AG04449 (cell line): ENCODE results near the gene TALDO1.

Source experiments
- CTCF ChIA-PET: fragments of 350-600 bp; formaldehyde crosslinking; extraction: SDS; loops from one replicate; lab custom pipeline; 2021; ENCODE audit warnings: antibody characterized with exemption; lab: Yijun Ruan, JAX
- POLR2A ChIA-PET: fragments of 400-600, 350-600 bp; formaldehyde crosslinking; extraction: SDS; loops from one replicate; lab custom pipeline; 2020; ENCODE audit warnings: antibody characterized with exemption, inconsistent platforms; lab: Yijun Ruan, JAX
- DNase-seq: peaks from one replicate; pipeline ENCODE4 v3.0.0-alpha.2; 2010; ENCODE audit warnings: low read depth, low spot score
- H3K4me3 ChIP-seq: 2 replicates; pipeline ENCODE4 v1.5.1; 2011; ENCODE audit warnings: low read depth, mild to moderate bottlenecking, control low read depth, low read length
- TF ChIP-seq, protein P1 (sequence below): IDR thresholded peaks from one replicate; pipeline ENCODE4 v1.5.1; 2011; ENCODE audit warnings: mild to moderate bottlenecking, moderate library complexity, low read length, control low read depth, inconsistent platforms; ENCODE audit not compliant: insufficient read depth; ENCODE audit errors: missing control alignments

Gene TALDO1

DNA sequence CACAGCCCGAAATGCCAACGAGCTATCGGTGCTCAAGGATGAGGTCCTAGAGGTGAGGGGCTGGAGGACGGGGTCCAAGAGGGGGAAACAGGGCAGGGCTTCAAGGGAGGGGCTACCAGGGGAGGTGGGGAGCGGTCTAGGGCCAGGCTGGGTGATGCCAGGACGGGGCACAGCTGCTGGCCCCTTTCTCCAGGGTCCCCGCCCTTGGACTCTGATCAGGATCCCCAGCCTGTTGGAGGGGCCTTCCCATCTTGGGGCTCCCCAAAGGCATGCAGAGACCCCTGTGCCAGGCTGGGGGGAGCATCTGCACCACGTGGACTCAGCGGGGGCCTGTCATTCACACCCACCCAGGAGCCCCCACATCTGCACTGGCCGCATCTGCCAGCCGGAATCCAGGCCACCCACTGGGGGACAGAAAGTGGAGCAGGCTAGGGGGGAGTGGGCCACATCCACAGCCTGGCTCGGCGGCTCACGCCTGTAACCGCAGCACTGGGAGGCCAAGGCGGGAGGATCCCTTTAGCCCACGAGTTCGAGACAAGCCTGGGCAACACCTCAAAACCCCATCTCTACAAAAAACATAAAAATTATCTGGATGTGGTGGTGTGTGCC, 22.4 kb upstream of the TALDO1 start:
- TF ChIP-seq, protein P1, sequence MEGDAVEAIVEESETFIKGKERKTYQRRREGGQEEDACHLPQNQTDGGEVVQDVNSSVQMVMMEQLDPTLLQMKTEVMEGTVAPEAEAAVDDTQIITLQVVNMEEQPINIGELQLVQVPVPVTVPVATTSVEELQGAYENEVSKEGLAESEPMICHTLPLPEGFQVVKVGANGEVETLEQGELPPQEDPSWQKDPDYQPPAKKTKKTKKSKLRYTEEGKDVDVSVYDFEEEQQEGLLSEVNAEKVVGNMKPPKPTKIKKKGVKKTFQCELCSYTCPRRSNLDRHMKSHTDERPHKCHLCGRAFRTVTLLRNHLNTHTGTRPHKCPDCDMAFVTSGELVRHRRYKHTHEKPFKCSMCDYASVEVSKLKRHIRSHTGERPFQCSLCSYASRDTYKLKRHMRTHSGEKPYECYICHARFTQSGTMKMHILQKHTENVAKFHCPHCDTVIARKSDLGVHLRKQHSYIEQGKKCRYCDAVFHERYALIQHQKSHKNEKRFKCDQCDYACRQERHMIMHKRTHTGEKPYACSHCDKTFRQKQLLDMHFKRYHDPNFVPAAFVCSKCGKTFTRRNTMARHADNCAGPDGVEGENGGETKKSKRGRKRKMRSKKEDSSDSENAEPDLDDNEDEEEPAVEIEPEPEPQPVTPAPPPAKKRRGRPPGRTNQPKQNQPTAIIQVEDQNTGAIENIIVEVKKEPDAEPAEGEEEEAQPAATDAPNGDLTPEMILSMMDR, result no peak
- no peak for DNase-seq
- ChIA-PET CTCF (interaction anchor here (0.8 to 10.2 kb wide), 7 partner anchors 8 to 171 kb away, joined by 3 to 198 read pairs (median 16); partner anchors contain the start of genes DEAF1, EPS8L2 and TMEM80), POLR2A (interaction anchor here (0.6 kb wide), 1 partner anchor 144 kb away, joined by 4 read pairs; no protein-coding TSS in a partner anchor)
- H3K4me3 ChIP-seq, result no peak overlapping the region

- no peak overlapping the region for H3K4me3 ChIP-seq
- CTCF ChIA-PET, result interaction anchor here (0.9 to 10.2 kb wide), 7 partner anchors 13 to 192 kb away, joined by 3 to 198 read pairs (median 9); partner anchors contain the start of genes DEAF1, EPS8L2, TALDO1 and TMEM80
- no peak for DNase-seq
- TF ChIP-seq, protein P1, result no peak
- POLR2A ChIA-PET, result interaction anchor here (0.6 to 1.5 kb wide), 4 partner anchors 19 to 71 kb away, joined by 3 to 7 read pairs (median 4); partner anchors contain the start of gene TALDO1
These were observed 21.6 kb upstream of the TALDO1 start for GRCh38 chr11:725624-726202.

GRCh38 chr11:726278-727220, 20.7 kb upstream of the TALDO1 start:
- TF ChIP-seq, protein P1, result no peak
- H3K4me3 ChIP-seq, result no peak overlapping the region

GRCh38 chr11:727281-727701, 20.0 kb upstream of the TALDO1 start:
- POLR2A ChIA-PET, result interaction anchor here (1.5 kb wide), 1 partner anchor 20 kb away, joined by 7 read pairs; no protein-coding TSS in a partner anchor

More at GRCh38 chr11:726278-727220, 20.7 kb upstream of the TALDO1 start:
- POLR2A ChIA-PET, result interaction anchor here (0.6 to 1.5 kb wide), 4 partner anchors 20 to 70 kb away, joined by 3 to 7 read pairs (median 4); partner anchors contain the start of gene TALDO1
- CTCF ChIA-PET, result interaction anchor here (0.7 to 10.2 kb wide), 19 partner anchors 8 to 192 kb away, joined by 3 to 198 read pairs (median 6); partner anchors contain the start of genes DEAF1, EPS8L2, GATD1 and TALDO1
- DNase-seq, result no peak

More at GRCh38 chr11:727281-727701, 20.0 kb upstream of the TALDO1 start:
- no peak for DNase-seq
- no peak overlapping the region for H3K4me3 ChIP-seq
- CTCF ChIA-PET, result interaction anchor here (0.6 to 10.2 kb wide), 20 partner anchors 8 to 193 kb away, joined by 3 to 198 read pairs (median 4); partner anchors contain the start of genes DEAF1, EPS8L2, GATD1 and TALDO1
- TF ChIP-seq, protein P1, result no peak
